ENCODE measurements around the gene FAM168A. TPM values are rescaled to one million over a fixed set of nuclear protein-coding genes. Genes with fewer than 3 reads are reported as not detected.

FAM168A gene
- total RNA-seq, 1 experiment from 2014 or later = 21.1 TPM

- no peaks in the 10 kb centered on the region for H3K9me3 ChIP-seq (ENCODE audit: control insufficient read depth, low read depth, low read length)
- H2BK20ac ChIP-seq (ENCODE audit: low read depth, low read length, poor library complexity, severe bottlenecking) = no peak overlapping the region
- no peak overlapping the region for H4K5ac ChIP-seq (ENCODE audit: insufficient read length, low read depth, low read length)
- no peak overlapping the region for H2BK5ac ChIP-seq (ENCODE audit: insufficient read length, low read length)
- no peak overlapping the region for H3K23ac ChIP-seq (ENCODE audit: insufficient read length, low read depth, low read length)
- no peaks in the 10 kb centered on the region for H4K20me1 ChIP-seq (ENCODE audit: control insufficient read depth, insufficient read depth, insufficient read length)
- no peak overlapping the region for H2BK120ac ChIP-seq (ENCODE audit: low read depth, low read length, poor library complexity, severe bottlenecking)
- Mint-ChIP-seq H3K4me1 (peaks cover 8 to 12% of the 10 kb centered on the region in 2 experiments), H3K9me3 (no peaks in the 10 kb centered on the region), H3K27me3 (ENCODE audit: low read depth) (no peaks in the 10 kb centered on the region), H3K36me3 (ENCODE audit: insufficient read depth in 1 of 3, low read depth in 3 of 3) (peaks cover 0 to 2% (median under 1%) of the 10 kb centered on the region in 3 experiments; a peak in 1 of 7 replicates), H3K27ac (peak overlapping the region in 1 of 3 experiments; percentile 93; a peak in 2 of 7 replicates), H3K4me3 (no peak overlapping the region)
- H2BK15ac ChIP-seq (ENCODE audit: low read depth, low read length) = no peak overlapping the region
- no peak overlapping the region for H4K91ac ChIP-seq (ENCODE audit: insufficient read length, low read depth, low read length)
- H3K23me2 ChIP-seq (ENCODE audit: insufficient read length, low read depth, low read length, poor library complexity, severe bottlenecking) = no peaks in the 10 kb centered on the region
- H2AK5ac ChIP-seq (ENCODE audit: insufficient read length, low read length) = no peak overlapping the region
- H2AFZ ChIP-seq (ENCODE audit: low read length) = no peak overlapping the region
- no peak overlapping the region for H3K18ac ChIP-seq (ENCODE audit: insufficient read length, low read depth, low read length)
- no peaks in the 10 kb centered on the region for H3K4me1 ChIP-seq (ENCODE audit: insufficient read depth, low read length)
- no peak overlapping the region for H3T11ph ChIP-seq (ENCODE audit: low read length)
- TF ChIP-seq CTCF (conservative IDR thresholded peaks at IDR 0.05) = no peak
- H4K8ac ChIP-seq (replicated peaks; ENCODE audit: insufficient read length, low read depth, low read length) = no peak overlapping the region
- no CpG with 5 or more reads among the region's 9 CpGs for WGBS (ENCODE audit: extremely low coverage, insufficient read length, low lambda C conversion rate)
- H3K79me1 ChIP-seq (ENCODE audit: insufficient read depth, low read depth, low read length, poor library complexity, severe bottlenecking) = no peaks in the 10 kb centered on the region
- no peaks in the 10 kb centered on the region for H3K27me3 ChIP-seq (ENCODE audit: insufficient read depth, low read length)
- no peak overlapping the region for H3K27ac ChIP-seq (ENCODE audit: insufficient read length, low read depth, low read length)
- no peak overlapping the region for H3K14ac ChIP-seq (ENCODE audit: insufficient read depth, low read length)
- no peak overlapping the region for H3K9ac ChIP-seq (ENCODE audit: extremely low read depth, insufficient read length, low read length)
- no peak overlapping the region for H3K4ac ChIP-seq (ENCODE audit: low read depth, low read length)
- DNase-seq = no peak
- no peak overlapping the region for H3K4me2 ChIP-seq (ENCODE audit: insufficient read depth, insufficient read length, low read length)
- H3K79me2 ChIP-seq (ENCODE audit: insufficient read depth, low read length) = no peaks in the 10 kb centered on the region
- H3K56ac ChIP-seq (ENCODE audit: insufficient read length, low read depth, low read length) = no peak overlapping the region
- H2BK12ac ChIP-seq (ENCODE audit: insufficient read length, low read depth, low read length) = no peak overlapping the region
Observed at GRCh38 chr11:73454987-73455386, 142.9 kb downstream of the FAM168A start.
